Jurkat, Clone E6-1 (cell line): ENCODE results near the gene TMEM167A.

ENCODE experiments used
- DNase-seq: peaks from one replicate; pipeline ENCODE4 v3.0.0-alpha.2; 2011; ENCODE audit warnings: low read depth, low spot score
- H3K4me3 ChIP-seq: 2 replicates; pipeline ENCODE4 v1.5.1; 2011; ENCODE audit warnings: mild to moderate bottlenecking, low read length, control low read depth, moderate library complexity

The TMEM167A gene

DNA sequence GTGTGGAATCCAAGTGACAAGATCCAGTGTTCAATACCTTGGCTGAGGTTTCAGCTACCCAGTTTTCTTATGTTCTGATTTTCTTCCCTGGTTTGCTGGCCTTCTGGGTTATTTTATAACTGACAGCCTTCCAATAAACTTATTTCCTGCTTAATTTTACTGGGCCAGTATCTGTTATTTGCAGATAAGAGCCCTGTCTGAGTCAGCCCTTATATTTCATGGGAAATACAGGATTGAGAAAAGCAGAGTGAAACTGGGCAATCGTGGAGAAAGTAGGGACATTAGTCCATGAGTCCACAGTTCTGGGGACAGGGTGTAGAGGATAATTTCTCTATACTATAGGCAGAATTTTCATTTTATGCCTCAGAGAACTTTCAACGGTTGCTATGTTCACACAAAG is 32.3 kb downstream of the TMEM167A start:
- H3K4me3 ChIP-seq: no peak overlapping the region
- no peak for DNase-seq

DNA sequence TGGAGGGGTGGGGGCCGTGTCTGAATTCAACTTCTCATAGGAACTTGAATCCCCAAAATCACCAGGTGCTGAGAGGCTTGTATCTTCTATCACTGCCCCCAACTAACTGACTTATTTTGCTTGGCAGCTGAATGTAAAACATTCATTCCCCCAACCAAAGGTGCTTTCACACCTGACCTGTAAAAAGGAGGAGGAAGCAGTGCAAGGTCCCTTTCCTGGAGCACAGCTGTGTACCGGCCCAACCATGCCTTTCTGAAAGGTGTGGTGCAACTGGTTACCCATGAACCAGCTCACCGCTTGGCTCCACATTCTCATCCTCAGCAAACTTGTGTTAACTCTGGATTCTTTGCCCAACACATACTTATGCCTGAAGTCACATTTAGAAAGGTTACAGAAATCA is 34.7 kb downstream of the TMEM167A start:
- H3K4me3 ChIP-seq: no peak overlapping the region
- DNase-seq: no peak

DNA sequence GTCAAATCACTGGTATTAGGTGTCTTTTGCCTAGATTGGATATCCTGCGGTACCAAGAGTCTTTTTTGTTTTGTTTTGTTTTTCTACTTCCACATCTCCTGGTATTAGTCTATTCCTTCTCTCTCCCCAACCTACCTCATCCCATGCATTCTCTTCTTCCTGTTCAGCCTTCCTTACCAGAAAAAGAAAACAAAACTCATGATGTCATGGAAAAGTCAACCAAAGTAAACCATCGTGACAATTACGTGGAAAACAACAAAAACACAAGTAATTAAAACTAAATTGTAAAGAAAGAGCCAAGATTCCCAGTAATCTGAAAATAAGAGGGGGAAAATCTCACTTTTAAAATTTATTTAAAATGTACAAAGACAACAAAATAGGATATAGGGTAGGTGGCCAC is 38.3 kb downstream of the TMEM167A start:
- no peak for DNase-seq
- H3K4me3 ChIP-seq: no peak overlapping the region

DNA sequence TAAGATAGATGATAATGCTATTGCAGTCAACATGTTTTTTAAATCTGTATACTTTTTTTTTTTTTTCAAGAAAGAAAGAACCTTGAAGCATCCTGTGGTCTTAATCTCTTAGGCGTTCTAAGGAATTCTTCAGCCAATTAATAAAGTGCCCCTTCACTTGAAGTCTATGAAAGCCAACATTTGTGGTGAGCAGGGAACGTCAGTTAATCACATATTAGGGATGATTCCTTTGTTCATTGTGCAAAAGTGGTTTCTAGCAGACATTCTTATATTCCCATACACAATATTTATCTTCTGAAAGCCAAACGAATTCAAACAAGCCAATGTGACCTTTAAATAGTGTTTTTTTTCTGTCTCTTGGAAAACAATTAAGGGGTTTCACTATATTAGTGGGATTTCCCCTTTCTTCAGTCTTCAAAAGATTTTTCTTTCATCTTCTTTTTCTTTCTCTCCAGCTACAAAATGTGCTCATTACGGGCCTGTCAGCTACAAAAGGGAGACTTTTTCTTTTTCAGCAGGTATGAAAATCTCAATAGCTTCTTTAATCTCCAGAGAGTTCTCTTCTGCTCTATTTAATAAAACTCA is 40.1 kb downstream of the TMEM167A start:
- no peak overlapping the region for H3K4me3 ChIP-seq
- no peak for DNase-seq

DNA sequence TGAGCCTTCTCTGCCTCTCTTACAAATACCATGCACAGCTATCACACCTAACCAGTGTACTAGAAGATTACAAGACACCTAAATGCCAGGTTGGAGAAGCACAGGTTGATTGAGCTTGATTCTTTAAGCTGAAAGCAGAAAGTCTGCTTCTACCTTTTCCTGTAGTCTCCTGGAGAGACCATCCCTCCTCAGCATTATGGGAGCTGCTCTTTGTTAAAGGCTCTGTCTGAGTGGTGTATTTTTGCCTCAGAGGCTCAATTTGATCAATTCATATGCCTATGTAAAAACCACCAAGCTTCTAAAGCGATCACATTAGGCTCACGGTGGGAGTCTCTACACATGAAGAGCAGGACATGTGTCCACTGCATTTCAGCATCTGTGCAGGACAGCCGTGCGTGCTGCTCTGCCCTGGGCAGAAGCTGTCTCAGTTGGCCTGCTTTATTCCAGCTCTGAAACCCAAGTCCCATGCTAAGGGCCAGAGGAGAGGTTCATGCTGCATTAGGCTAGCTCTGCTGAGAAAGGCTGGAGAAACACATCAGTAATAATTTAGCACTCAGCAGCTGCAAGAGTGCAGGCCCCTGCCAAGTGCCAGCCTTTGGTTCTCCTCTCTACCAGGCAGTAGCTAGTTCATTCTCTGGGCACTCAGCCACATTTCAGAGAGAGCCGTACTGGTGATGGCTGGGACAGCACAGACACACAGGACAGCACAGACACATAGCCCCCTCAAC is 41.7 kb downstream of the TMEM167A start:
- no peak for DNase-seq
- H3K4me3 ChIP-seq: no peak overlapping the region

DNA sequence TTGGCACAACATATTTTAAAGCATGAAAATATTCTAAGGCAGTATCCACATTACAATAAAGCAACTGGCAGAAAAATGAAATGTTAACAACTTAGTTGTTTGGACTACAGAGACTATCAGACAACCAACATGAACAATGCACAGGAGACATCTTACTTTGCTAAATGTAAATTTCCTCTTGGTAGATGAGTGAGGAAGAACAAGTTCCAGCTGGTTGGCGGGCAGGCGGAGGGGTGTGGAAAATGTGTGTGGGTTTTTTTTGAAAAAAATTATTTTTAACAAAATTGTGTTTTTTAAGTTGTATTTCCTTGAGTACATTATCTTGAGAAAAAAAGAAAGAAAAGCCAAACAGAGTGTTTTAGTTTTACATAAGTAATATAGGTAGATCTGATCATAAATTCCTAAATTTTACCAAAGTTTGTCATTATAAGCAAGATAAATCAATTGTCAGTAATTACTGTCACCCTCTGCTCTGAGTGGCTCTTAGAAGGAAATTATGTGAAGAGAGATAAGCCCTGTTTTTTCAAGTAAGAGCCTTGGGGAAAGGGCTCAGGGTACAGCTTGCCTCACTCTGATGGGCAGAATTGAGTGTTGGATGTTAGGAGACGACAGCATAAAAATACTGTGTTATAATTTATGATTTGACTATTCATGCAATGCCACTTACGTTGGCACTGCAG is 42.5 kb downstream of the TMEM167A start:
- no peak for DNase-seq
- no peak overlapping the region for H3K4me3 ChIP-seq

DNA sequence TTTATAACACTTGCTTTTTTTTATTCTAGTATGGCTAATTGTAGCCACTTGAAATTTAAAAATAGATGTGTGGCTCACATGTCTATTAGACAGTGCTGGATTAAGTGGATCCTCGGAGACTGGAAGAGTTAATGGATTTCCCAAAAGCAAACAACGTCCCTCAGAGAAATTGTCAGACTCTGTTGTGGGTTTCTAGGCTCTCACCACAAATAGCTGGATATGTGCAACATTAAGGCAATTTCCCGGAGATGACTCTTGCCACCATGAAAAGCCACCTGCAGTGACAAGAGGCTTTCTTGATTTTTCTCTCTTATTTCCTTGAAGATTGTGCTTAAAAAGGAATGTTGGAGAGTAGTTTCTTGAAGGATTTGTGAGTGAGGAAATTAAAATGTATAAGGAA is 43.2 kb downstream of the TMEM167A start:
- no peak for DNase-seq
- no peak overlapping the region for H3K4me3 ChIP-seq

DNA sequence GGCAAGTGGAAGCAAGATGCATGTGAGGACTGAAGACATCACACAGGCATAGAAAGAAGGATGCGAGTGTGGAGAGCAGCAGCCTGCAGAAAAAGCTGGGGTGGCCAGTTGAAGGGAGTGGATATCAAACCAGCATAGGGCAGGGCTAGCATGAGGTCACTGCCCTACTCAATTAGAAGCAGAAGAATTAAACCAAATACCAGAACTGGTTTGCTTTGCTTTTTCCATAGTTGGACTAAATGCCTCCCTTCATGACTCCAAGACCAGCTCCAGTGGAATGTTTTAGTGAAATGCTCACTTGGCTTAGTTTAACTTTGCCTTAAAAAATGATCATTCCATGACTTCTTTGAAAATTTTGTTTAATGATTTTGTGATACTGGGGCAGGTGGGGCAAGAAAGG is 45.8 kb downstream of the TMEM167A start:
- H3K4me3 ChIP-seq: no peak overlapping the region
- no peak for DNase-seq

DNA sequence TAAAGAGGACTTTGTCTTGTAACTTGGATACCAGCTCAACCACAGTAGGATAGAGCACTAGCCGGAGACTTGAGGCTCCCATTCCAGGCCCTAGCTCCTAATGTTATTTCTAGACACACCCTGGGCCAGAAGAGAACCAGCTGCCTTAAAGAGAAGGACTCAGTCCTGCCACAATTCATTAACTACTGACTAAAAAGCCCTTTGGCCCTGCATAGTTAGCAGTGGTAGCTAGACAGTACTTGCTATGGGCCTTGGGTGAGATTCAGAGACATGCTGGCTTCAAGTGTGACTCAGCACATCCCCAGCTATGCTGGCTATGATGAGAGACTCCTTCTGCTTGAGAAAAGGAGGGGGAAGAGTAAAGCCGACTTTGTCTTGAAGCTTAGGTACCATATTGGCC is 47.3 kb downstream of the TMEM167A start:
- no peak for DNase-seq
- H3K4me3 ChIP-seq: no peak overlapping the region

DNA sequence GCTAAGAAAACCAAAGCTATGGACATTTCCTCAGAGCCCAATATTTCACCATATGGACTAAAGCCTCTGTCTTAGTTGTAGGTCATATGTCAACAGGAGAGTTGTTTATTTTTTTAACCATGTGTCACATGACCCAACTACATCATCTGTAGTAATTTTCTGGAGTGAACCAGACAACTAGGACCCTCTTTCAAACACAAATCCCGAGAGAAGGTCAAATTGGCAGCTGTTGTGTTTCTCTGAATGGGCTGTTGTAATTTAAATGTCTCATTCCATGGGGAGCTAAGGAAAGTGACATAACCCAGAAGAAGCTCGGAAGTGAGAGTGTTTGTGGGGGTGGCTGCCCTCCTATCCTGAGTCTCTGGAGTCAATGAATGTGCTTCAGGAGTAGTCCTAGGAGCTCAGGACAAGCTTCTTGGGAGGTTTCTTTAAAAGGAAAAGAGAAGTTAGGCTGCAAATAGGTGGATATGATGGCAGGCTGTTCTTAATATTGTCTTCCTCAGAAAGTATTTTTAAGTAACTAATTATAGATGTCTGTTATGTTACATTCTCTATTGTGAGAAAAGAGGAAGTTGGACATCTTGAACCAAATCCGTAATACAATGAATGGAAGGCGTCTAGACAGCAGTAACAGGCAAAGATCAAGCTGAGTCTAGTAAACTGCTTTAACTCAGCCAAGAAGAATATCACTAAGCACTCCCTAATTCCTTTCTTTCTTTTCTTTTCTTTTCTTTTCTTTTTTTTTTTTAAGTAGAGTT is 50.1 kb downstream of the TMEM167A start:
- no peak overlapping the region for H3K4me3 ChIP-seq

DNA sequence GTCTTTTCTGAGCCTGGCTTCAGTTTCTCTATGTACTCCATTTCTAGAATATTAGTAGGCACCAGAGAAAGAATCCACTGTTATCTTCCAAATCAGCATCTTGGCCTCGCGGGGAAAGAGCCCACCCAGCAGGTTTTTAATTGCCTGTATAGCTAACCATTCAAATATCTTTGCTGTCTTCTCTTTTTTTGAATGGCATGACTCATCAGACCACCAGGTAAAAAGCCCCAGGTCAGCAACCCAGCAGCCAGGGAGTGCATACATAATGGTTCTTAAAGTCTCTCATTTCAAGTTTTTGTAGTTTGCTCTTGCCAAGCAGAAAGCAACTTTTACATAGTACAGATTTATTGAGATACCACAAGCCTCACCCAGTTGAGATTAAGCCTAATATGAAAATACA is 50.7 kb downstream of the TMEM167A start:
- H3K4me3 ChIP-seq: no peak overlapping the region
- DNase-seq: no peak

More for the DNA sequence above, 50.1 kb downstream of the TMEM167A start:
- DNase-seq: no peak

DNA sequence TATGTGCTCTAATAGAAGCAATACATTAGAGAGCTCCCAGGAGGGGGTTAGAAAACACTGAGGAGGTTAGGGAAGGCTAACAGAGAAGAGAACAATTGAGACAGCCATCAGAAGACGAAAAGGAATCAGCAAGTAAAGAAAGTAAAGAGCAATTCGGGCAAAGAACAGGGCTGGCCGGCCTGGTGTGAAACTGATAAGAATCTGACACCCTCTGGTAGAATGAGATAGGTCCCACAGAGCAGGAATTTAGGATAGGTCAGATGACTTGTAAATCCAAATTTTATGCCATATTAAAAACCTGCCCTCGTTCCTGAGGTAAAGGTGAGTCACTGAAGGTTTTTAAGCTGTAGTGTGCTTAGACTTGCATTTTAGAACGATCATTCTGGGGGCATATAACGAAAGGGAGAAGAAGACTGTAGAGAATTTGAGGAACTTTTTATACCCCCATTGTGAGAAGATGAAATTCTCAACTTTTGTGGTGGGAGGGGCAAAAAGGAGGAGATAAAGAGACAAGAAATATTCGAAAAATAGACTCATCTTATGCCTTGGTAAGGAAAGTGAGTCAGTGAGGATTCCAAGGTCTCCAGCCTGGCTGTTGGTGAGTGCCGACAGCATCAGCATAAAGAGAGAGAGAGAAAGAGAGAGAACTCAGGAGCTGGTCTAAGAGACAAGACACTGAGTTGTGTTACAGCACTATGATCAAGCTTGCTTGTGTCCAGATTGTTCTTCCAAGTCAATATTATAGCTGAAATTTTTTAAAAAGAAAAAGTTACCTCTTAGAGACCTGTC is 51.3 kb downstream of the TMEM167A start:
- H3K4me3 ChIP-seq: no peak overlapping the region
- DNase-seq: no peak

DNA sequence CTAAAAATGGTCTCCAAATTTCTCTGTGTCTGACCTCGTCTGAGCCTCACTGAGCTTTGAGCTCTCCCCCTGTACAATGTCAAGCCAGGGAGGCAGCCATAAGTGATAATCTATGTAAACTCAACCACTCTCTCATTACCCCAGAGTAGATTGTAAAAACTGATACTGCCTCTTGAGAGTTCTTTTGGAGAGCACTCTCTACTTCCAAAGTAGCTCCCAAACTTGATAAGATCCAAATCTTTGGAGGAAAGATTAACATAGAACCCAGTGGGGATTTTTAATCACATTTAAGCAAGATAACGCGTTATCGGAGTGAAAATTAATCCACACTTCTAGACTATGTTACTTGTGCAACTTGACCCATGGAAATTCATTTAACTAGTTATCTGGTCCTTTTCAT is 54.9 kb downstream of the TMEM167A start:
- DNase-seq: no peak
- H3K4me3 ChIP-seq: no peak overlapping the region

DNA sequence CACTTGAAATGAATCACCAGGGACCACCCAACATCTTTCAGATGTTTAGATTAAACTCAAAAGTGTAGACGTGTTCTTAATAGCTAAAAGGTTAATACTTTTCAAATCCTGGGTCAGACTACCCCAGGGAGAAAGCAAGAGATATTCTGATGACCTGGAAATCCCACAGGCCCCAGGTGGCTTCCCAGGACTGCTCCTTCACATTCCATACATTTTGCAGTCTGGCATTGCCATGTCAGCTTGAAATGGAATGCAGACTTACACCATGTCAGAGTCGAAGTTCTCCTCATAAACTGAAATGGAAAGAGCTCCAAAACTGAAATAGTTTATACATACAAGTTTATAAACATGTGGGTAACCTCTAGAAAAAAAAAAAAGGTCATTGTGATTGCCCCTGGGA is 61.5 kb downstream of the TMEM167A start:
- no peak overlapping the region for H3K4me3 ChIP-seq
- no peak for DNase-seq

DNA sequence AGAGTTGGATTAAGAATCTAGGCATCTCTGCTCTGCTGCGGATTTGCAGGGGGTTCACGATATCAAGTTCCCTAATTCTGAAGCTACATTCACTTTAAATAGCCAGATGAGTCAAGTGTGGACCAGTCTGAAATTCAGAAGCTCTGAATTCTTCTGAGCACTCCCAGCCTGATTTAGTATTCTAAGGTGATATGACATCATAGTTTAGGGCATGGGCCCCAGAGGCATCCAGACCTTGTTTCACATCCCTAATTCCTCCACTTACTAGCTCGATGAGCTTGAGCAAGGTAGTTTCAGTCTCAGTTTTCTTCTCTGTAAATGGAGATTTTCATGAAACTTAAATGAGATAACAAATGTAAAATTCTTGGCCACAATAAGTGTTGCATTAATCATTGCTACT is 65.2 kb downstream of the TMEM167A start:
- no peak for DNase-seq
- H3K4me3 ChIP-seq: no peak overlapping the region

DNA sequence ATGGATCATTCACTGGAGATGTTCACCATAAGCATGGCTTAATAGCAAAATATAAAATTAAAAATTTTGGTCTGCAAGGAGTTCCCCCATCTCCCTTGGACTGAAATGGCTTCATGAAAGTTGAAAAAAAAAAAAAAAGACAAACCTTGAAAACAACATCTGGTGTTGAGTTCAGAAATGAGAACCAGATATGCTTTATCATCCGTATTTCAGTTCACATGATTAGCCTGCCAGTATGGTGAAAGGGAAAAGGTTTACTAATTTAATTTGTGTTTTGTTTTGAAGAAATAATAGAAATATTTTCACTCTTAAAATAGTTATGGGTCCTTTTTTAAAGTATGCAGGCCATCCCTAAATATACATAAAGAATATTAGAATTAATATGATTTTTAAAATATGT is 67.8 kb downstream of the TMEM167A start:
- no peak overlapping the region for H3K4me3 ChIP-seq
- no peak for DNase-seq

DNA sequence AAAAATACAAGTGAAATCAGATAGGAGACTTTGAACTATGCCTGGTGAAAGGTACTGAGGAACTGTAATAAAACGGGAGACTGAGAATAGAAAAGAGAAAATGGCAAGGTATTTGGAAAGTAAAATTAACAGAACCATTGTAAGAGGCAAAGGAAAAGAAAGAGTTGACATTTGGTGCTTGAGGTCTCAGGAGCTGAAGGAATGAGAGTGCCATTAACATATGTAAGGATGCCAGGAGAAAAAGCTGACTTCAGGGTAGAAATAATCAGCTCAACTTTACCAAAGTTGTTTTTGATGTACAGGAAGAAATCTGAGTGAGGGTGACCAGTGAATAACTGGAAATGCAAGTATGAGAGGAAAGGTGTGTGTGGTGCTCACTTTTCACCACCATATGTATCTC is 69.4 kb downstream of the TMEM167A start:
- no peak overlapping the region for H3K4me3 ChIP-seq
- no peak for DNase-seq

DNA sequence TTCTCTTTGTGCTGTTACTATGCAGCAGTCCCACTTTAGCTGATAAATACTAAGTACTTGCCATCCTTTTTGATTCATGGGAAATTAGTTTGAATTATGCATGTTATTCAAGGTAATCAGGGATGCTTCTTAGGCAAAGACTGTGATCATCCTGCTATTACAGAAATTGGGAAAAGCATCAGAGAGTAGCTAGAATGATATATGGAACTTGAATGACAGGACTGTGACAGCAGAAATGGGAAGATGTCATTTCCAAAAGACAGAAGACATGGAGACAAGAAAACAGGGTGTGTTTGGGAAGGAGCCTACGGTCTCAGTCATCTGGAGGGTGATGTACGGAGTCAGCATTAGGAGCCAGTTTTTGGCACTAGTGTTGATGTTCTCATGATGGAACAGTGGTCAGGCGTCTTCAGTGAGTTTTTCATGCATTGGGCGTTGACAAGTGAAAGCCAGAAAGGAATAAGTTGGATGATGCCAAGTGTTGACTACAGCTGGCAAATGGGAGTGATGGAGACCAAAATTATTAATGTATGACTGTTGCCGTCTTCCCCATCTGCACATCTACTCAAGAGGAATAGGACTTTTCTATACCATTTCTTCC is 70.4 kb downstream of the TMEM167A start:
- no peak for DNase-seq
- H3K4me3 ChIP-seq: no peak overlapping the region

DNA sequence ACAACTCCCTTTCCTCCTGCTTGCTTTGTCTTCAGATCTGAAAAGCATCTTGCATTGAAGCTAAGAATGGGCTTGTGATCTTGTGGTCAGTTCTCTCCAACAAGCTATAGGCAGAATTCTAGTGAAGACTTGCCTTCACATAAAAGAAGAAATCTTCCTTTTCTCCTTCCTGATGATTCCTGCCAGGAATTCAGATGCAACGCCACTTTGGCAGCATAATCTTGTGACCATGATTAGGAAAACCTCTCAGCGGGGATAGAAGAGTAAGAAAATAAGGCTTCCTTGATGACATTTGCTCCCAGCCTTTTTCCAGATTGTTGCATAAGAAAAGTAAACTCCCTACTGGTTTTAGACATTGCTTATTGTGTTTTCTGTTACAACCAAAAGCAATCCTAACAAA is 73.4 kb downstream of the TMEM167A start:
- no peak overlapping the region for H3K4me3 ChIP-seq
- DNase-seq: no peak
